K562 (cell line): ENCODE measurements around the gene TMEM168. TPM values are rescaled to one million over a fixed set of nuclear protein-coding genes. Genes with fewer than 3 reads are reported as not detected.

ENCODE experiments used
- ATAC-seq: fragments of 200-7000 bp; cut with Tn5 transposase; 3 replicates; pipeline ENCODE4 v1.9.1; 2020; ENCODE audit warnings: moderate library complexity
- BruUV-seq: library from RNA; stranded (reverse); fragments of 400-500 nt; replicated peaks from 2 replicates; lab custom pipeline; 2021; lab: Mats Ljungman, UMichigan
- CTCF ChIA-PET: fragments of 300-600 bp; formaldehyde crosslinking; extraction: SDS; loops from one replicate; lab custom pipeline; 2021; ENCODE audit warnings: low intra/inter-chr PET ratio; lab: Yijun Ruan, JAX
- POLR2A ChIA-PET: fragments of 300-600, 350-650 bp; sonication (Branson Sonifier 250); formaldehyde crosslinking; extraction: SDS; loops from one replicate; lab custom pipeline; 2021; ENCODE audit warnings: antibody characterized with exemption, inconsistent platforms; lab: Yijun Ruan, JAX
- DNase-seq, 4 experiments: peaks; one replicate each; pipeline versions ENCODE4 v3.0.0 to v3.0.0-alpha.2; 2011 to 2018; ENCODE audit warnings: low spot score in 3 of 4, mixed read lengths in 3 of 4; ENCODE audit errors: extremely low read depth in 1 of 4
- FAIRE-seq: peaks from 2 replicates; lab custom pipeline; 2011; peaks lifted over from hg19 to GRCh38; lab: Jason Lieb, UNC
- H2AFZ ChIP-seq: 2 replicates; pipeline ENCODE4 v1.6.0; 2011; ENCODE audit warnings: low read depth, low read length, control low read depth, inconsistent platforms
- H3K27ac ChIP-seq: fragments of 200-600 bp; 3 replicates; pipeline ENCODE4 v1.8.0; 2011; ENCODE audit warnings: low read depth, mild to moderate bottlenecking, control low read depth, inconsistent platforms, low read length, moderate library complexity, mixed read lengths; ENCODE audit errors: extremely low read depth
- H3K27me3 ChIP-seq, 2 experiments: fragments of 300-600 bp in 1 of 2; 2 replicates in 1 of 2; 3 replicates in 1 of 2; pipeline versions ENCODE4 v1.6.0 to v1.8.0; 2011; ENCODE audit warnings: inconsistent platforms in 2 of 2, low read length in 2 of 2, mild to moderate bottlenecking in 1 of 2, mixed read lengths in 1 of 2, moderate library complexity in 1 of 2; ENCODE audit not compliant: control insufficient read depth in 2 of 2, insufficient read depth in 2 of 2
- H3K36me3 ChIP-seq: fragments of 300-600 bp; 3 replicates; pipeline ENCODE4 v1.8.0; 2011; ENCODE audit warnings: mild to moderate bottlenecking, low read length, inconsistent platforms; ENCODE audit not compliant: control insufficient read depth, insufficient read depth
- H3K4me1 ChIP-seq, 2 experiments: fragments of 200-600 bp in 1 of 2; replicated peaks in 1 of 2; 2 replicates in 1 of 2; 3 replicates in 1 of 2; pipeline versions ENCODE4 v1.5.1 to v1.8.0; 2011; ENCODE audit warnings: inconsistent platforms in 2 of 2, low read length in 2 of 2, mild to moderate bottlenecking in 1 of 2, mixed read lengths in 1 of 2, moderate library complexity in 1 of 2; ENCODE audit not compliant: control insufficient read depth in 2 of 2, insufficient read depth in 2 of 2
- H3K4me2 ChIP-seq: 2 replicates; pipeline ENCODE4 v1.6.1; 2011; ENCODE audit warnings: low read length, control low read depth, inconsistent platforms, mixed read lengths; ENCODE audit not compliant: insufficient read depth
- H3K4me3 ChIP-seq: fragments of 200-600 bp; sonication (generic), shearing (Covaris generic); 2 replicates; pipeline ENCODE4 v1.5.1; 2016; ENCODE audit warnings: control low read depth, inconsistent platforms
- H3K79me2 ChIP-seq: fragments of 200-600 bp; 3 replicates; pipeline ENCODE4 v1.8.0; 2011; ENCODE audit warnings: low read length, inconsistent platforms; ENCODE audit not compliant: control insufficient read depth, insufficient read depth
- H3K9ac ChIP-seq, 2 experiments: 2 replicates each; pipeline versions ENCODE4 v1.6.0 to v1.6.1; 2011; ENCODE audit warnings: low read depth in 2 of 2, low read length in 2 of 2, control low read depth in 1 of 2, inconsistent platforms in 1 of 2, mild to moderate bottlenecking in 1 of 2, mixed read lengths in 1 of 2; ENCODE audit not compliant: insufficient read depth in 1 of 2
- H3K9me1 ChIP-seq: one replicate; pipeline ENCODE4 v1.6.0; 2011; ENCODE audit warnings: inconsistent platforms, mild to moderate bottlenecking, low read length, moderate library complexity; ENCODE audit not compliant: control insufficient read depth, insufficient read depth
- H3K9me3 ChIP-seq: replicated peaks from 2 replicates; pipeline ENCODE4 v1.5.1; 2011; ENCODE audit warnings: low read depth, low read length, inconsistent platforms; ENCODE audit not compliant: control insufficient read depth, insufficient read depth
- H4K20me1 ChIP-seq: replicated peaks from 2 replicates; pipeline ENCODE4 v1.6.1; 2011; ENCODE audit warnings: low read length, inconsistent platforms, mixed read lengths; ENCODE audit not compliant: control insufficient read depth, insufficient read depth
- BRD9 ChIP-seq: fragments of 450-650 bp; IDR thresholded peaks from 2 replicates; pipeline ENCODE4 v1.6.1; 2018; ENCODE audit warnings: low read depth; ENCODE audit not compliant: partially characterized antibody
- C11orf30 ChIP-seq: fragments of 450-650 bp; IDR thresholded peaks from 2 replicates; pipeline ENCODE4 v1.6.1; 2016; ENCODE audit warnings: low read depth, mild to moderate bottlenecking
- ELF2 ChIP-seq: fragments of 250-450 bp; sonication (Bioruptor Pico); IDR thresholded peaks from 2 replicates; pipeline ENCODE4 v1.5.0; 2021; ENCODE audit warnings: mild to moderate bottlenecking
- KHSRP ChIP-seq: fragments of 450-650 bp; IDR thresholded peaks from 2 replicates; pipeline ENCODE4 v1.6.1; 2017
- MCM5 ChIP-seq: fragments of 450-650 bp; IDR thresholded peaks from 2 replicates; pipeline ENCODE4 v1.6.1; 2016; ENCODE audit warnings: low read depth
- MNT ChIP-seq, 2 experiments: fragments of 450-650 bp; conservative IDR thresholded peaks; 2 replicates each; pipeline ENCODE4 v1.6.1; 2017; ENCODE audit warnings: mild to moderate bottlenecking in 2 of 2, moderate library complexity in 2 of 2
- RBM14 ChIP-seq: fragments of 200-400 bp; formaldehyde crosslinking; IDR thresholded peaks from 2 replicates; pipeline ENCODE4 v1.6.1; 2018; ENCODE audit warnings: low read depth, mild to moderate bottlenecking, low read length, moderate library complexity, borderline replicate concordance; ENCODE audit not compliant: insufficient read depth
- RBM15 ChIP-seq: fragments of 200-400 bp; formaldehyde crosslinking; IDR thresholded peaks from 2 replicates; pipeline ENCODE4 v1.6.1; 2018; ENCODE audit warnings: mild to moderate bottlenecking, low read length, moderate library complexity; ENCODE audit not compliant: insufficient read depth
- RNF219 ChIP-seq: fragments of 250-450 bp; sonication (Bioruptor Pico); IDR thresholded peaks from 2 replicates; pipeline ENCODE4 v1.5.0; 2022; ENCODE audit warnings: mild to moderate bottlenecking
- SIN3A ChIP-seq, 2 experiments: fragments of 150-350 bp in 1 of 2; IDR thresholded peaks; 2 replicates each; pipeline ENCODE4 v1.6.1; 2011 to 2016; ENCODE audit warnings: borderline replicate concordance in 2 of 2, low read depth in 2 of 2, low read length in 2 of 2, mild to moderate bottlenecking in 2 of 2, moderate library complexity in 2 of 2; ENCODE audit not compliant: control insufficient read depth in 1 of 2
- ZNF212 ChIP-seq: fragments of 450-650 bp; formaldehyde crosslinking; IDR thresholded peaks from 2 replicates; pipeline ENCODE4 v1.4.0; 2020; ENCODE audit warnings: mild to moderate bottlenecking
- ZNF282 ChIP-seq: sonication (generic); formaldehyde crosslinking; IDR thresholded peaks from 2 replicates; pipeline ENCODE4 v1.8.1; 2023; ENCODE audit warnings: missing genetic modification reagents
- ZNF431 ChIP-seq: sonication (generic); formaldehyde crosslinking; IDR thresholded peaks from 2 replicates; pipeline ENCODE4 v1.8.0; 2022; ENCODE audit warnings: mild to moderate bottlenecking, missing genetic modification reagents
- ZNF589 ChIP-seq: fragments of 200-800 bp; sonication (Bioruptor generic); IDR thresholded peaks from 2 replicates; pipeline ENCODE4 v1.6.1; 2016; ENCODE audit warnings: low read depth, missing genetic modification characterization, missing compliant biosample characterization
- WGBS: fragments of 100-300 bp; shearing (Covaris generic); methylation state at CpG from one replicate; pipeline ENCODE4 v1.1.6; 2016; ENCODE audit warnings: low coverage, mixed read lengths; ENCODE audit not compliant: insufficient coverage; ENCODE audit errors: missing lambda C conversion rate; 5-methylcytosine and 5-hydroxymethylcytosine counted together
- in situ Hi-C: fragments of 300-500 bp; cut with MboI; formaldehyde crosslinking; loops from 4 replicates; pipeline ENCODE4 v1.15.0; 2018; ENCODE audit warnings: inconsistent platforms, mixed read lengths
- intact Hi-C: fragments of 100-400 bp; cut with micrococcal nuclease; formaldehyde crosslinking; loops from 2 replicates; pipeline ENCODE4 v1.14.2; 2022
- polyA plus RNA-seq, 8 experiments: library from polyadenylated mRNA; depleted of rRNA in 4 of 8; stranded (reverse) in 5 of 8; unstranded in 3 of 8; fragments of >200 nt; fragmentation: Nextera tagmentation in 2 of 8; fragmentation: Illumina TruSeq in 1 of 8; extraction: Ambion mirVana in 2 of 8; extraction: Trizol in 1 of 8; gene quantifications; 2 replicates each; pipeline versions ENCODE4 v1.2.1 to v1.2.3, GENCODE V29; 2011 to 2014; ENCODE audit warnings: inconsistent platforms in 1 of 8, missing spikeins in 1 of 8
- total RNA-seq, 7 experiments: library from RNA; depleted of rRNA in 6 of 7; stranded (reverse); fragments of >200 nt in 6 of 7; fragmentation: Illumina TruSeq in 2 of 7; extraction: Trizol in 2 of 7; gene quantifications; 2 replicates each; pipeline versions ENCODE4 v1.2.1 to v1.2.3, GENCODE V29; 2011 to 2021; ENCODE audit warnings: low replicate concordance in 1 of 7

TMEM168 gene
- total and polyA plus RNA-seq, 9 of the 15 experiments (the other 6 are each of a cell fraction or from before 2014, with no cell fraction given): 19.7 to 50.7 (median 25.4) TPM

GRCh38 chr7:112715525-112715924 is 74.7 kb downstream of the TMEM168 start:
- H3K79me2 ChIP-seq: no peaks in the 10 kb centered on the region
- H3K9me1 ChIP-seq: no peaks in the 10 kb centered on the region
- H3K4me2 ChIP-seq: no peak overlapping the region
- no peaks in the 10 kb centered on the region for H3K36me3 ChIP-seq
- H3K9me3 ChIP-seq: no peaks in the 10 kb centered on the region
- POLR2A ChIA-PET: no interaction called here
- no peak overlapping the region for H3K4me3 ChIP-seq
- DNase-seq (no peak), ATAC-seq (no peak; the same call in 2 of the 3 replicates), FAIRE-seq (no peak)
- H3K4me1 ChIP-seq: no peaks in the 10 kb centered on the region
- no peaks in the 10 kb centered on the region; a peak in 1 of 5 replicates for H3K27me3 ChIP-seq
- intact Hi-C loops (no loop called here), in situ Hi-C loops (no loop called here)
- no TSS peak for BruUV-seq
- TF ChIP-seq RNF219 (CRISPR knock-in tag) (no peak), ZNF212 (CRISPR knock-in tag) (no peak), C11orf30 (no peak), BRD9 (no peak), RBM15 (no peak), ZNF431 (CRISPR knock-in tag) (no peak), ELF2 (CRISPR knock-in tag) (no peak), RBM14 (no peak), ZNF589 (CRISPR knock-in tag) (no peak), ZNF282 (CRISPR knock-in tag) (no peak), KHSRP (no peak), MCM5 (no peak), SIN3A (IDR thresholded peaks at IDR 0.05; ENCODE audit: borderline replicate concordance in 2 of 2, control insufficient read depth in 1 of 2, low read depth in 2 of 2, low read length in 2 of 2) (no peak), MNT (conservative IDR thresholded peaks at IDR 0.05) (no peak)
- no peak overlapping the region for H3K27ac ChIP-seq
- 0% methylated on average over 4 of the region's 4 CpGs for WGBS
- no peak overlapping the region for H2AFZ ChIP-seq
- H4K20me1 ChIP-seq: no peaks in the 10 kb centered on the region
- CTCF ChIA-PET: no interaction called here
- H3K9ac ChIP-seq: no peak overlapping the region
